ENCODE measurements around the gene ERC2.

Gene ERC2

GRCh38 chr3:55622733-55623132 is 845.5 kb downstream of the ERC2 start:
- no peak for DNase-seq

- DNase-seq = no peak
These were observed 846.2 kb downstream of the ERC2 start for GRCh38 chr3:55622116-55622515.

GRCh38 chr3:55621648-55622047 is 846.6 kb downstream of the ERC2 start:
- no peak for DNase-seq

- no peak for DNase-seq
These were observed 847.2 kb downstream of the ERC2 start for GRCh38 chr3:55621026-55621422.

- no peak for DNase-seq
These were observed 847.8 kb downstream of the ERC2 start for GRCh38 chr3:55620351-55621025.

- no peak for DNase-seq
These were observed 849.0 kb downstream of the ERC2 start for GRCh38 chr3:55619046-55619808.

- DNase-seq = no peak
These were observed 850.9 kb downstream of the ERC2 start for GRCh38 chr3:55617385-55617784.

GRCh38 chr3:55616803-55617202 is 851.5 kb downstream of the ERC2 start:
- no peak for DNase-seq

- no peak for DNase-seq
These were observed 852.5 kb downstream of the ERC2 start for GRCh38 chr3:55615694-55616295.

GRCh38 chr3:55615039-55615693 is 853.1 kb downstream of the ERC2 start:
- no peak for DNase-seq

- no peak for DNase-seq
These were observed 857.1 kb downstream of the ERC2 start for GRCh38 chr3:55611121-55611520.

GRCh38 chr3:55609230-55609827 is 858.9 kb downstream of the ERC2 start:
- no peak for DNase-seq

- DNase-seq = no peak
These were observed 859.8 kb downstream of the ERC2 start for GRCh38 chr3:55608301-55608937.

- no peak for DNase-seq
These were observed 860.4 kb downstream of the ERC2 start for GRCh38 chr3:55607844-55608243.

- no peak for DNase-seq
These were observed 861.1 kb downstream of the ERC2 start for GRCh38 chr3:55607175-55607574.

- DNase-seq = no peak
These were observed 862.6 kb downstream of the ERC2 start for GRCh38 chr3:55605443-55606236.

- DNase-seq = no peak
These were observed 863.4 kb downstream of the ERC2 start for GRCh38 chr3:55604846-55605245.

GRCh38 chr3:55604402-55604801 is 863.9 kb downstream of the ERC2 start:
- no peak for DNase-seq

GRCh38 chr3:55601366-55602080 is 866.7 kb downstream of the ERC2 start:
- no peak for DNase-seq

- no peak for DNase-seq
These were observed 870.0 kb downstream of the ERC2 start for GRCh38 chr3:55598224-55598623.

- DNase-seq = no peak
These were observed 870.6 kb downstream of the ERC2 start for GRCh38 chr3:55597641-55598040.
